Measurements from ENCODE around the gene ATP13A5. TPM values are rescaled to one million over a fixed set of nuclear protein-coding genes. Genes with fewer than 3 reads are reported as not detected.

The ATP13A5 gene
- total RNA-seq, 2 experiments from 2014 or later, result not detected

DNA sequence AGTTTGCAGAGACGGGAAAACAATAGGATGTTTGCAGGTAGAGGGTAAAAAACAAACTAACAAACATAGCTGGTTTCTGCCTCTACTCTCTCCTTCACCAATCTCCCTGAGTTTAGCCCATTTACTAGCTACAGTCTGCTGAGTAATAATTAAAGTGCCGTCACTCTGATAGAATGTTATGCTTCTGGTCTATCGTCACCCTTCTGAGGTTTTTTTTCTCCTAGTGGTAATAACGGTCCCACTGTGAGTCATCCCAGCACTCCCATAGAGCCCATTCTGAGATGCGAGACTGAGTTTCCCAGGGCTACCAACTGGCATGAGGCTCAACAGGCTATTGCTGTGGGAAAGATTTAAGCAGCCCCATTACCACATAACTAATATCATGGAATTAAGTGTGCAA, 81.1 kb downstream of the ATP13A5 start:
- TF ChIP-seq EZH2phosphoT487 (IDR thresholded peaks at IDR 0.05; ENCODE audit: borderline replicate concordance, low read depth, low read length), result no peak
- TF ChIP-seq, protein P1, sequence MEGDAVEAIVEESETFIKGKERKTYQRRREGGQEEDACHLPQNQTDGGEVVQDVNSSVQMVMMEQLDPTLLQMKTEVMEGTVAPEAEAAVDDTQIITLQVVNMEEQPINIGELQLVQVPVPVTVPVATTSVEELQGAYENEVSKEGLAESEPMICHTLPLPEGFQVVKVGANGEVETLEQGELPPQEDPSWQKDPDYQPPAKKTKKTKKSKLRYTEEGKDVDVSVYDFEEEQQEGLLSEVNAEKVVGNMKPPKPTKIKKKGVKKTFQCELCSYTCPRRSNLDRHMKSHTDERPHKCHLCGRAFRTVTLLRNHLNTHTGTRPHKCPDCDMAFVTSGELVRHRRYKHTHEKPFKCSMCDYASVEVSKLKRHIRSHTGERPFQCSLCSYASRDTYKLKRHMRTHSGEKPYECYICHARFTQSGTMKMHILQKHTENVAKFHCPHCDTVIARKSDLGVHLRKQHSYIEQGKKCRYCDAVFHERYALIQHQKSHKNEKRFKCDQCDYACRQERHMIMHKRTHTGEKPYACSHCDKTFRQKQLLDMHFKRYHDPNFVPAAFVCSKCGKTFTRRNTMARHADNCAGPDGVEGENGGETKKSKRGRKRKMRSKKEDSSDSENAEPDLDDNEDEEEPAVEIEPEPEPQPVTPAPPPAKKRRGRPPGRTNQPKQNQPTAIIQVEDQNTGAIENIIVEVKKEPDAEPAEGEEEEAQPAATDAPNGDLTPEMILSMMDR (conservative IDR thresholded peaks at IDR 0.05; ENCODE audit: low read length), result no peak
- Histone ChIP-seq H4K20me1 (ENCODE audit: insufficient read depth, low read length) (no peaks in the 10 kb centered on the region), H3K4me2 (ENCODE audit: low read length) (no peak overlapping the region), H3K4me1 (ENCODE audit: insufficient read depth, low read length, poor library complexity, severe bottlenecking) (no peaks in the 10 kb centered on the region), H3K9me2 (ENCODE audit: insufficient read depth, low read length) (no peaks in the 10 kb centered on the region), H3K9me3 (ENCODE audit: low read length) (no peaks in the 10 kb centered on the region), H2AFZ (ENCODE audit: low read length) (no peak overlapping the region), H3K36me3 (ENCODE audit: insufficient read depth, low read length) (no peaks in the 10 kb centered on the region), H3K27ac (ENCODE audit: low read depth, low read length, poor library complexity, severe bottlenecking) (no peak overlapping the region), H3K4me3 (ENCODE audit: low read depth, low read length, poor library complexity, severe bottlenecking) (no peak overlapping the region), H3K79me2 (ENCODE audit: insufficient read depth, low read depth, low read length) (no peaks in the 10 kb centered on the region)
- no peak for DNase-seq (ENCODE audit: low spot score)
- intact Hi-C loops (cut with micrococcal nuclease; ENCODE audit: unreplicated experiment), result no loop called here
- no TSS peak for BruUV-seq (replicated peaks)
- CTCF ChIA-PET (ENCODE audit: unreplicated experiment), result no interaction called here
- POLR2A ChIA-PET, result no interaction called here

GRCh38 chr3:193295985-193296384, 82.6 kb downstream of the ATP13A5 start:
- intact Hi-C loops (cut with micrococcal nuclease; ENCODE audit: unreplicated experiment), result no loop called here
- H3K79me2 ChIP-seq (ENCODE audit: insufficient read depth, low read depth, low read length), result no peaks in the 10 kb centered on the region
- no peak for DNase-seq (ENCODE audit: low spot score)
- no peak for TF ChIP-seq EZH2phosphoT487 (IDR thresholded peaks at IDR 0.05; ENCODE audit: borderline replicate concordance, low read depth, low read length)
- TF ChIP-seq, protein P1 (conservative IDR thresholded peaks at IDR 0.05; ENCODE audit: low read length), result no peak
- no peak overlapping the region for H3K4me3 ChIP-seq (ENCODE audit: low read depth, low read length, poor library complexity, severe bottlenecking)
- H3K9me3 ChIP-seq (ENCODE audit: low read length), result no peaks in the 10 kb centered on the region
- H3K4me1 ChIP-seq (ENCODE audit: insufficient read depth, low read length, poor library complexity, severe bottlenecking), result no peaks in the 10 kb centered on the region
- POLR2A ChIA-PET, result no interaction called here
- CTCF ChIA-PET (ENCODE audit: unreplicated experiment), result no interaction called here
- no peak overlapping the region for H3K27ac ChIP-seq (ENCODE audit: low read depth, low read length, poor library complexity, severe bottlenecking)
- no peaks in the 10 kb centered on the region for H4K20me1 ChIP-seq (ENCODE audit: insufficient read depth, low read length)
- no peaks in the 10 kb centered on the region for H3K36me3 ChIP-seq (ENCODE audit: insufficient read depth, low read length)
- H3K9me2 ChIP-seq (ENCODE audit: insufficient read depth, low read length), result no peaks in the 10 kb centered on the region
- no TSS peak for BruUV-seq (replicated peaks)
- H3K4me2 ChIP-seq (ENCODE audit: low read length), result no peak overlapping the region
- H2AFZ ChIP-seq (ENCODE audit: low read length), result no peak overlapping the region

- TF ChIP-seq EZH2phosphoT487 (IDR thresholded peaks at IDR 0.05; ENCODE audit: borderline replicate concordance, low read depth, low read length), result no peak
- TF ChIP-seq, protein P1 (conservative IDR thresholded peaks at IDR 0.05; ENCODE audit: low read length), result no peak
- Histone ChIP-seq H3K4me3 (ENCODE audit: low read depth, low read length, poor library complexity, severe bottlenecking) (no peak overlapping the region), H3K9me3 (ENCODE audit: low read length) (no peaks in the 10 kb centered on the region), H3K4me1 (ENCODE audit: insufficient read depth, low read length, poor library complexity, severe bottlenecking) (no peaks in the 10 kb centered on the region), H2AFZ (ENCODE audit: low read length) (no peak overlapping the region), H4K20me1 (ENCODE audit: insufficient read depth, low read length) (no peaks in the 10 kb centered on the region), H3K4me2 (ENCODE audit: low read length) (no peak overlapping the region), H3K9me2 (ENCODE audit: insufficient read depth, low read length) (no peaks in the 10 kb centered on the region), H3K79me2 (ENCODE audit: insufficient read depth, low read depth, low read length) (no peaks in the 10 kb centered on the region), H3K36me3 (ENCODE audit: insufficient read depth, low read length) (no peaks in the 10 kb centered on the region), H3K27ac (ENCODE audit: low read depth, low read length, poor library complexity, severe bottlenecking) (no peak overlapping the region)
- no peak for DNase-seq (ENCODE audit: low spot score)
- BruUV-seq (replicated peaks), result no TSS peak
- intact Hi-C loops (cut with micrococcal nuclease; ENCODE audit: unreplicated experiment), result no loop called here
- POLR2A ChIA-PET, result no interaction called here
- CTCF ChIA-PET (ENCODE audit: unreplicated experiment), result no interaction called here
Measured at GRCh38 chr3:193292386-193292785, 86.2 kb downstream of the ATP13A5 start.
